ENCODE data around the gene CCDC87. TPM values are rescaled to one million over a fixed set of nuclear protein-coding genes. Genes with fewer than 3 reads are reported as not detected.

Gene CCDC87
- total RNA-seq, 2 donors from 2014 or later = 0.82 to 3.8 TPM

- TF ChIP-seq POLR2A (IDR thresholded peaks at IDR 0.05) (peak; percentile 97), CTCF (IDR thresholded peaks at IDR 0.05) (peak in 3 of 4 experiments; percentile 12 to 31 (median 28)), POLR2AphosphoS5 (IDR thresholded peaks at IDR 0.05) (peak; percentile 96)
- under 1% methylated on average over 63 of the region's 63 CpGs for WGBS
- H3K9me3 ChIP-seq = no peaks in the 10 kb centered on the region
- no peaks in the 10 kb centered on the region for H3K27me3 ChIP-seq (replicated peaks; ENCODE audit: insufficient read depth)
- DNase-seq (ENCODE audit: low spot score) = peak; percentile 100
- intact Hi-C loops (cut with DNase I) = loop anchor here (5.0 kb wide), 1 partner anchor 39 kb away; the partner anchor contains the start of gene RBM4B
- peaks cover 6% of the 10 kb centered on the region for H3K4me1 ChIP-seq (replicated peaks)
- H3K4me3 ChIP-seq = peak within 1 kb of the TSS; percentile 65 to 82
- H3K27ac ChIP-seq = peak within 1 kb of the TSS; percentile 90 to 94
- H3K36me3 ChIP-seq = peaks cover under 1 to 10% of the 10 kb centered on the region in 2 donors
Measured at GRCh38 chr11:66638177-66639065, 45.6 kb upstream of the CCDC87 start, which contains the start of gene RBM4. Gene RBM4, plus strand, starts transcription at chr11:66638703. Its CDS starts 1,009 bp downstream, at chr11:66639712.

- H3K27ac ChIP-seq = peak overlapping the region; percentile 81 to 94
- H3K4me3 ChIP-seq = peak overlapping the region; percentile 24 to 65
- no peaks in the 10 kb centered on the region for H3K27me3 ChIP-seq (replicated peaks; ENCODE audit: insufficient read depth)
- intact Hi-C loops (cut with DNase I) = loop anchor here (5.0 kb wide), 1 partner anchor 40 kb away; the partner anchor contains the start of gene RBM4B
- WGBS = 33% methylated on average over 12 of the region's 12 CpGs
- H3K36me3 ChIP-seq = peaks cover 0 to 8% of the 10 kb centered on the region in 2 donors
- no peak for DNase-seq (ENCODE audit: low spot score)
- no peaks in the 10 kb centered on the region for H3K9me3 ChIP-seq
- TF ChIP-seq POLR2AphosphoS5 (IDR thresholded peaks at IDR 0.05) = no peak
- TF ChIP-seq CTCF (IDR thresholded peaks at IDR 0.05) = no peak
- no peak for TF ChIP-seq POLR2A (IDR thresholded peaks at IDR 0.05)
- peaks cover 5% of the 10 kb centered on the region for H3K4me1 ChIP-seq (replicated peaks)
Measured at GRCh38 chr11:66637557-66638176, 44.8 kb upstream of the CCDC87 start.

GRCh38 chr11:66636411-66636810, 43.5 kb upstream of the CCDC87 start:
- Histone ChIP-seq H3K4me1 (replicated peaks) (peaks cover 5% of the 10 kb centered on the region), H3K27ac (no peak overlapping the region), H3K27me3 (replicated peaks; ENCODE audit: insufficient read depth) (no peaks in the 10 kb centered on the region), H3K36me3 (peaks cover 0 to 8% of the 10 kb centered on the region in 2 donors), H3K9me3 (no peaks in the 10 kb centered on the region), H3K4me3 (no peak overlapping the region)
- no peak for TF ChIP-seq CTCF (IDR thresholded peaks at IDR 0.05)
- no peak for TF ChIP-seq POLR2A (IDR thresholded peaks at IDR 0.05)
- no peak for TF ChIP-seq POLR2AphosphoS5 (IDR thresholded peaks at IDR 0.05)
- intact Hi-C loops (cut with DNase I) = loop anchor here (5.0 kb wide), 1 partner anchor 41 kb away; the partner anchor contains the start of gene RBM4B
- DNase-seq (ENCODE audit: low spot score) = no peak
- 70% methylated on average over 3 of the region's 3 CpGs for WGBS

DNA sequence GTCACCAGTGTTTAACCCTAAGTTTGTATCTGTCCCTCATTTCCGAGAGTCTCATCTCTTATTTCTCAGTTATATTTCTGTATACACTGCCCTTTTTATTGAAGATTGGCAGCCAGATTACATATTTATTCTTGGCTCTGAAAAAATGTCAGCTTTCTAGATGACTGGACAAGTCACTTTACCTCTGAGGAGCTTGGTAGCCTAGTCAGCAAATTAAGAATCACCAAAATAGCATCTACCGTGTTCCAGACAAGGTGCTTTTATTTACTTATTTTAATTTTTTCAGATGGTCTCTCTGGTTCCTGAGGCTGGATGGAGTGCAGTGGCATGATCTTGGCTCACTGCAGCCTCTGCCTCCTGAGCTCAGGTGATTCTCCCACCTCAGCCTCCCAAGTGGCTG, 40.1 kb upstream of the CCDC87 start:
- no peaks in the 10 kb centered on the region for H3K27me3 ChIP-seq (replicated peaks; ENCODE audit: insufficient read depth)
- H3K4me3 ChIP-seq = no peak overlapping the region
- no peak for DNase-seq (ENCODE audit: low spot score)
- 54% methylated on average over 2 of the region's 2 CpGs for WGBS
- intact Hi-C loops (cut with DNase I) = no loop called here
- TF ChIP-seq CTCF (IDR thresholded peaks at IDR 0.05) = no peak
- TF ChIP-seq POLR2AphosphoS5 (IDR thresholded peaks at IDR 0.05) = peak; percentile 38
- TF ChIP-seq POLR2A (IDR thresholded peaks at IDR 0.05) = no peak
- H3K4me1 ChIP-seq (replicated peaks) = no peaks in the 10 kb centered on the region
- no peak overlapping the region for H3K27ac ChIP-seq
- H3K9me3 ChIP-seq = no peaks in the 10 kb centered on the region
- no peaks in the 10 kb centered on the region for H3K36me3 ChIP-seq
